Mesendoderm (in vitro differentiated cells): ENCODE data around the gene RBM33.

Experiments used
- DNase-seq: peaks from one replicate; pipeline ENCODE4 v3.0.0; 2013
- H2AK5ac ChIP-seq: 2 replicates; pipeline ENCODE4 v1.6.1; 2013; ENCODE audit warnings: low read length, inconsistent platforms
- H2BK120ac ChIP-seq: 2 replicates; pipeline ENCODE4 v1.6.1; 2013; ENCODE audit warnings: low read depth, mild to moderate bottlenecking, low read length, moderate library complexity, mixed read lengths
- H2BK15ac ChIP-seq: replicated peaks from 2 replicates; pipeline ENCODE4 v1.6.1; 2013; ENCODE audit warnings: low read depth, mild to moderate bottlenecking, moderate library complexity
- H2BK5ac ChIP-seq: 2 replicates; pipeline ENCODE4 v1.6.1; 2013; ENCODE audit warnings: low read length, inconsistent platforms
- H3K18ac ChIP-seq: 2 replicates; pipeline ENCODE4 v1.6.1; 2013; ENCODE audit warnings: mild to moderate bottlenecking, low read length, mixed read lengths
- H3K23ac ChIP-seq: one replicate; pipeline ENCODE4 v1.6.1; 2013; ENCODE audit warnings: low read length
- H3K27ac ChIP-seq: 2 replicates; pipeline ENCODE4 v1.5.1; 2013; ENCODE audit warnings: low read depth, mild to moderate bottlenecking, inconsistent platforms, low read length, moderate library complexity
- H3K27me3 ChIP-seq: 2 replicates; pipeline ENCODE4 v1.6.1; 2013; ENCODE audit warnings: low read length, control low read depth, mild to moderate bottlenecking, inconsistent platforms; ENCODE audit not compliant: insufficient read depth, poor library complexity
- H3K36me3 ChIP-seq: 2 replicates; pipeline ENCODE4 v1.6.1; 2013; ENCODE audit warnings: low read length, inconsistent platforms; ENCODE audit not compliant: control insufficient read depth, insufficient read depth
- H3K4ac ChIP-seq: one replicate; pipeline ENCODE4 v1.6.1; 2013; ENCODE audit warnings: low read depth, mild to moderate bottlenecking, low read length, moderate library complexity
- H3K4me1 ChIP-seq: 2 replicates; pipeline ENCODE4 v1.6.1; 2013; ENCODE audit warnings: low read depth, low read length, inconsistent platforms; ENCODE audit not compliant: control insufficient read depth
- H3K4me2 ChIP-seq: 2 replicates; pipeline ENCODE4 v1.6.1; 2013; ENCODE audit warnings: low read length
- H3K4me3 ChIP-seq: 2 replicates; pipeline ENCODE4 v1.5.1; 2013; ENCODE audit warnings: mild to moderate bottlenecking, low read length
- H3K56ac ChIP-seq: one replicate; pipeline ENCODE4 v1.6.1; 2013; ENCODE audit warnings: low read length
- H3K79me1 ChIP-seq: 2 replicates; pipeline ENCODE4 v1.6.1; 2013; ENCODE audit warnings: low read length, inconsistent platforms
- H3K79me2 ChIP-seq: 2 replicates; pipeline ENCODE4 v1.6.1; 2013; ENCODE audit warnings: mild to moderate bottlenecking, low read length; ENCODE audit not compliant: control insufficient read depth, insufficient read depth
- H3K9ac ChIP-seq: 2 replicates; pipeline ENCODE4 v1.6.1; 2013; ENCODE audit warnings: low read length, inconsistent platforms
- H4K5ac ChIP-seq: one replicate; pipeline ENCODE4 v1.6.1; 2013; ENCODE audit warnings: low read length
- H4K8ac ChIP-seq: one replicate; pipeline ENCODE4 v1.6.1; 2013; ENCODE audit warnings: low read depth, mild to moderate bottlenecking, control low read depth, low read length, moderate library complexity
- WGBS: extraction: QIAGEN DNeasy Blood & Tissue Kit; methylation state at CpG from one replicate; pipeline ENCODE4 v1.1.7; 2013; ENCODE audit warnings: low lambda C conversion rate, missing lambda C conversion rate; ENCODE audit not compliant: insufficient coverage; ENCODE audit errors: extremely low coverage; 5-methylcytosine and 5-hydroxymethylcytosine counted together

The RBM33 gene

DNA sequence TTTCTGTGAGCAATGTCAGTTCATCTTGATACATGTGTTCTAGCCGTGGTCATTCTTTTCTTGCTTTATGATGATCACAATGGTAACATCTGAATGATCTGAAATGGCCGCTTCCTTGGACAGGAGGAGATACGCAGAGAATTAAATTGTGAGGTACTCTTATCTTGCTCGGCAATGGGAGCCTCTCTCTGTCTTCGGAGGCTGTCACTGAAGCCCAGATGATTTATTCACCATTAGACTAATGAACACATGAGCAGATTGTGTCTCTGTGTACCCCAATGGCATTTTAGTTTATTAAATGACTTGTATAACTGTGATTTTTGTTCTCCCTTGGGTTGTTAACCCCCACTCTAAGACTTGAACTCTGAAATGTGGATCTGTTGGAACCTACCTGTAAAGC, 38.6 kb downstream of the RBM33 start:
- Histone ChIP-seq H3K4me3 (no peak overlapping the region), H2AK5ac (no peak overlapping the region), H3K56ac (no peak overlapping the region), H3K4ac (no peak overlapping the region), H3K23ac (no peak overlapping the region), H2BK120ac (no peak overlapping the region), H3K36me3 (no peaks in the 10 kb centered on the region), H3K27ac (no peak overlapping the region), H3K4me1 (peaks cover 2% of the 10 kb centered on the region), H4K8ac (no peak overlapping the region), H4K5ac (no peak overlapping the region), H3K79me2 (peaks cover 21% of the 10 kb centered on the region), H2BK5ac (no peak overlapping the region), H3K79me1 (peaks cover 5% of the 10 kb centered on the region), H2BK15ac (no peak overlapping the region), H3K9ac (no peak overlapping the region), H3K4me2 (no peak overlapping the region), H3K18ac (no peak overlapping the region), H3K27me3 (no peaks in the 10 kb centered on the region)
- no peak for DNase-seq
- no CpG with 5 or more reads among the region's 5 CpGs for WGBS

DNA sequence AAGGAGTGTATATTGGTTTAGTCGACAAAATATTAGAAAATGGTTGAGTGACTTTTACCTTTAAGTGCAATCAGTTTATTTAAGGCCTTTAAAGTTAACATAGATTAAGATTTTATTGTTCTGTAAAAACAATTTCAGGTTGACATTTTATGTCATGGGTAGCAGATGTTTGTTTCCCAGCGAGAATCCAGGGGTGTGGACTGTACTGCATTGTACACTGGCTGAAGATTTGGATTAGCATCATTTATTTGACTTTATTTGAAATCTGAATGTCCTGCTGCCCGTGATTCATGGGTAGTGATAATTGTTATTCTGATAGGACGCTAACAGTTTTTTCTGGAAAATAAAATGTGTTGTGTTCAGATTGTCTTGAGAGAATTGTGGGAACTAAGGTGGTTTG, 39.3 kb downstream of the RBM33 start:
- no peaks in the 10 kb centered on the region for H3K36me3 ChIP-seq
- H3K4me1 ChIP-seq, result peaks cover 2% of the 10 kb centered on the region
- H3K27me3 ChIP-seq, result no peaks in the 10 kb centered on the region
- no peak overlapping the region for H2BK120ac ChIP-seq
- H3K4me3 ChIP-seq, result no peak overlapping the region
- H3K79me1 ChIP-seq, result peaks cover 5% of the 10 kb centered on the region
- no peak overlapping the region for H4K5ac ChIP-seq
- H2BK15ac ChIP-seq, result no peak overlapping the region
- H3K56ac ChIP-seq, result no peak overlapping the region
- no peak overlapping the region for H3K23ac ChIP-seq
- no peak overlapping the region for H3K18ac ChIP-seq
- H3K9ac ChIP-seq, result no peak overlapping the region
- DNase-seq, result no peak
- no peak overlapping the region for H2BK5ac ChIP-seq
- H3K79me2 ChIP-seq, result peaks cover 21% of the 10 kb centered on the region
- no peak overlapping the region for H3K4me2 ChIP-seq
- no peak overlapping the region for H4K8ac ChIP-seq
- H2AK5ac ChIP-seq, result no peak overlapping the region
- WGBS, result 100% methylated on average over 1 of the region's 4 CpGs
- no peak overlapping the region for H3K27ac ChIP-seq
- H3K4ac ChIP-seq, result no peak overlapping the region

DNA sequence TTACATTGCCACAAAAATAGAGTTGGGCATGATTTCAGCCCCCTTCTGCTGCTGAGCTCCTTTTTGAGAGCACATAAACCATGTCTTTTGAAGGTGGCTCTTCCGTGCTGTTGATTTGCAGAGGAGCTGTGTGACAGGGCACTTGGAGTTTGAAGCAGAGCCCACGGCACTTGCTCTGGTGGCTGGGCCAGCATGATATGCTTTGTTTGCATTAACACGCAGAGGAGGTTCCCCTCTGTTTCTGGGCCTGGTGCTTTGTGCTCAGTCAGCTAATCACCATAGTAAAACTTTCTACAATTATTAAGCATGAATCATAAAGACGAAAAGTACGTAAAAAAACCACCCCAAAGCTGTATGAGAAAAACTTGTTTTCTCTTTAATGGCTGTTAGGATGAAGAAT, 40.1 kb downstream of the RBM33 start:
- H3K4me1 ChIP-seq, result peaks cover 2% of the 10 kb centered on the region
- DNase-seq, result no peak
- no peak overlapping the region for H3K18ac ChIP-seq
- WGBS, result no CpG with 5 or more reads among the region's 5 CpGs
- H3K4me2 ChIP-seq, result no peak overlapping the region
- peaks cover 5% of the 10 kb centered on the region for H3K79me1 ChIP-seq
- no peak overlapping the region for H2BK5ac ChIP-seq
- no peak overlapping the region for H2AK5ac ChIP-seq
- no peak overlapping the region for H4K5ac ChIP-seq
- H3K36me3 ChIP-seq, result no peaks in the 10 kb centered on the region
- no peak overlapping the region for H2BK120ac ChIP-seq
- H3K23ac ChIP-seq, result no peak overlapping the region
- no peak overlapping the region for H3K4ac ChIP-seq
- H2BK15ac ChIP-seq, result no peak overlapping the region
- no peaks in the 10 kb centered on the region for H3K27me3 ChIP-seq
- no peak overlapping the region for H3K9ac ChIP-seq
- H3K27ac ChIP-seq, result no peak overlapping the region
- H3K4me3 ChIP-seq, result no peak overlapping the region
- H3K56ac ChIP-seq, result no peak overlapping the region
- no peak overlapping the region for H4K8ac ChIP-seq
- H3K79me2 ChIP-seq, result peaks cover 21% of the 10 kb centered on the region

DNA sequence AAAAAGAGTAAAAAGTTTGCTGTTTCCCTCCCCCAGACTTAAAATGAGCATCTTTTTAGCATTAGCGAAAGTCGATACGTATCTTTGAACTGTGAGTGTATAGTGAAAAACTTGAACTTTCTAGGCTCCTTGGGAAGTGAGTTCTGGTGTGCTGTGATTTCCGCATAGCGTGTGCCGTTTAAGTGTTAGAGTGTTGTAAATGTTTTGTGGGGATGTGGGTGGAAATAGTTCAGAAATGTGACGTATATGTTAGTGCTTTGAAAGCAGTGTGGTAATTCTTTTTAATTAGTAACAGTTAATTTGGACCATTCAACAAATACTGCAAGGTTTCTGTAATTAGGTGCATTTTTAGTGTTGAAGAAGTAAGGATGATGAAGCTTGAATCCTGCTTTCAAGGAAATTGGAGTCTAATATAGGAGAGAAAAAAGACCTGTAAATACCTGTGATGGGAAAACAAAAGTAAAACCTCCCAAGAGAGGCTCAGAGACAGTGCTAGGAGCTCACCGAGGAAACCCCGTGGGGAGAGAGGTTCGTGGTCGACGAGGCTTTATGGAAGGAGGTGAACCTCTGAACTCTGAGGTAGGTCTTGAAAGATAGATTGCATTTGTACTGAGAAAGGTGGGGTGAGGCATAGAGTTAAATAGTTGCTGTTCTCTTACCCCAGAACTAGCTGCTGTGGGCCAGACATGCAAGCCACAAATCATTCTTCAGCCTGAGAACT, 40.8 kb downstream of the RBM33 start:
- Histone ChIP-seq H3K4me3 (no peak overlapping the region), H2BK5ac (no peak overlapping the region), H4K8ac (peak overlapping the region; percentile 39), H3K4me1 (peaks cover 2% of the 10 kb centered on the region), H2AK5ac (no peak overlapping the region), H3K4ac (no peak overlapping the region), H4K5ac (no peak overlapping the region), H2BK15ac (no peak overlapping the region), H3K27ac (no peak overlapping the region), H3K36me3 (no peaks in the 10 kb centered on the region), H3K9ac (no peak overlapping the region), H3K4me2 (no peak overlapping the region), H3K56ac (no peak overlapping the region), H2BK120ac (no peak overlapping the region), H3K27me3 (no peaks in the 10 kb centered on the region), H3K79me2 (peaks cover 21% of the 10 kb centered on the region), H3K23ac (no peak overlapping the region), H3K18ac (no peak overlapping the region), H3K79me1 (peaks cover 5% of the 10 kb centered on the region)
- 100% methylated on average over 4 of the region's 12 CpGs for WGBS
- DNase-seq, result no peak

DNA sequence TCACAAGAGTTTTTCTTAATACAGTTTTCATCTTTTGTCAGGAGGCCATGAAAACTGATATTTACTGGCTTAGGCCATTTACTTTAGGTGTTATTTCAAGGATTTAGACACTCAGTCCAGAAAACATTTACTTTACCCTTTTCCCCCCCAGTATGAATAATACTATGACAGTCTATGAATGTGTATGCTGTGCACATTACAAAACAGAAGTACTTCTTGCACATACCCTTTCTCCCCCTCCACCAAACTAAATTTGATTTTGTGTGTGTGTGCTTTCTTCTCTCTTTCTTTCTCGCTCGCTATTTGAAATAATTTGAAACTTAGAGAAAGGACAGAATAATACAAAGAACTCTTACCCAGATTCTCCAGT, 41.3 kb downstream of the RBM33 start:
- H2AK5ac ChIP-seq, result no peak overlapping the region
- H3K23ac ChIP-seq, result no peak overlapping the region
- no peak overlapping the region for H3K27ac ChIP-seq
- peaks cover 21% of the 10 kb centered on the region for H3K79me2 ChIP-seq
- peaks cover 2% of the 10 kb centered on the region for H3K4me1 ChIP-seq
- no peak overlapping the region for H3K4me2 ChIP-seq
- H3K4ac ChIP-seq, result no peak overlapping the region
- no peak overlapping the region for H2BK5ac ChIP-seq
- no peaks in the 10 kb centered on the region for H3K36me3 ChIP-seq
- H2BK120ac ChIP-seq, result no peak overlapping the region
- no peak for DNase-seq
- no peak overlapping the region for H3K18ac ChIP-seq
- peaks cover 5% of the 10 kb centered on the region for H3K79me1 ChIP-seq
- no peak overlapping the region for H2BK15ac ChIP-seq
- no peak overlapping the region for H4K8ac ChIP-seq
- no peak overlapping the region for H3K56ac ChIP-seq
- H4K5ac ChIP-seq, result no peak overlapping the region
- no peaks in the 10 kb centered on the region for H3K27me3 ChIP-seq
- WGBS, result no CpG with 5 or more reads among the region's 2 CpGs
- no peak overlapping the region for H3K9ac ChIP-seq
- H3K4me3 ChIP-seq, result no peak overlapping the region
